NCI-H2196 treated with DMSO at 0.1 percent for 48 hours (cell line): ENCODE measurements around the gene F3.

Experiments
- DNase-seq: peaks from one replicate; lab custom pipeline; 2025; ENCODE audit not compliant: unreplicated experiment; lab: John Stamatoyannopoulos, UW

The F3 gene

DNA sequence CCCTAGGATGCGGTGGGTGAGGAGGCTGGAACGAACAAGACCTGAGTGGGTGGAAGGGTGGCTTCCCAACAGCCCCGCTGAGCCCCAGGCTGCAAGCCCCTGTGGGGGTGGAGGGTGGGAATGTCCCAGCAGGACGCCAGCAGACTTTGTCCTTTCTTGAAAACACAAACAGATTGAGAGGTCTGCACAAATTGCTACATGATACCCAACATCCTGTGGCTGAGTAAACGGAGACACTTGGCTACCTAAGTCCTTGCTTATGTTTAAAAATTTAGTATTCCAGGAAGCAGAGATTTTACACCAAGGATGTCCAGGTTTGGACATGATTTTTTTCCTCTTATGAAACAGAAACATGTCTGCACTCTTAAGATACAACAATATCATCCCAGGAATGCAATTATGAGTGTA is 11.8 kb upstream of the F3 start:
- no peak for DNase-seq

DNA sequence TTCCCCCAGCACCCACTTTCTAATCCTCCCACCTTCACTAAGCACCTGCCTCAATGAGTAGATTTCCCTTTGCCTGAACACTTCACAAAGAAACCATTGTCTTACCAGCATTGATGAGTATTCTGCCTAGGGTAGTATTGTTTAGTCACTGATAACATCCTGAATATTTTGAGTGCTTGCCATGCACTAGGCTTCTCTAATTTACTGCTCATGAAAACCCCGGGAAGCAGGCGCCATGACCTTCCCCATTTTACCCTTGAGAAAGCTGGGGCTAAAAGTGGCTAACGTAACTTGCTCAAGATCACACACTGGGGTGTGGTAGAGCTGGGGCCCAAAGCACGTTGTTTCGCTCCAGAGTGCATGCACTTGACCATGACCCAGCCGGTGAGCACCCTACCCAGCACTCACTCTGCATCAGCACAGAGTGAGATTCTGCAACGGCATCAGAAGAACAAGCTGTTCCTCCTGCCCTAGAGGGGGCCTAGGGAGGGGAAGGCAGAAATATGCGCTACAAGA is 10.6 kb upstream of the F3 start:
- DNase-seq, result no peak

DNA sequence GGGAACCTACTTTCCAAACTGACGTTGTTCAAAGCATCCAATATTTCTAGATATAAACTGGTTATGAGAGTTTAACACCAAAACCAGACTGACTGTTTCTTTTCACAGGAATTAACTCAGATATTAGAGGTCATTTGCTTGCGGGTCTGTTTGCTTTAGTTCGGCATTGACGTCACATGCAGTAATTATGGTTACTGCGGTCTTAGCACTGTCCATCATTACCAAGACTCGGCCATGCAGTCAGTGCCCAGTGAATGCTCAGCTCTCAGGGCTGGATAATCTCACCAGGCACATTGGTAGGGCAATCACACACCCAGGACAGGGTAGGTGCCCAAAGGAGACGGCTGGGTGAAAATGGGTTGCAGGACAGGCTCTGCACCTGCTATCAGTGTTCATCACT is 9.9 kb upstream of the F3 start:
- DNase-seq, result no peak

DNA sequence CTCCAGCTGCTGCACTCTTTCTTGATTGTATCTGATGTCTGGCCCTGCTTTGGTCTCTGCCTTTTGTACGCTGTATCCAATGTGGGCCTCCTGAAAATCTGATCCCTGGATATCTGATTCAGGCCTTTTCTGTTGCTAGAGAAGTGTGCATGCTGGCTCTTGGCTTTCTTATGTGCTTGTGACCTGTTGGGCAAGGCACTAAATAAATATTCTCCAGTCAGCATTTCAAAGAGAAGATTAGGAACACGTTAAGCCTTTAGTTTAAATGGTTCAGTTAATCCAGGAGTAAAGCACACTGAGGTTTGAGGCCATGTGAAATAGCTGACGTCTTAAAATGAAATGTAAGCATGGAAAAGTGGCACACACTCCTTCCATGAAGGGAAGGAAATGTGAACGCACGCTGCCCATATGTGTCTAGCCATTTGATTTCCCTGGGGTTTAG is 9.3 kb upstream of the F3 start:
- no peak for DNase-seq

DNA sequence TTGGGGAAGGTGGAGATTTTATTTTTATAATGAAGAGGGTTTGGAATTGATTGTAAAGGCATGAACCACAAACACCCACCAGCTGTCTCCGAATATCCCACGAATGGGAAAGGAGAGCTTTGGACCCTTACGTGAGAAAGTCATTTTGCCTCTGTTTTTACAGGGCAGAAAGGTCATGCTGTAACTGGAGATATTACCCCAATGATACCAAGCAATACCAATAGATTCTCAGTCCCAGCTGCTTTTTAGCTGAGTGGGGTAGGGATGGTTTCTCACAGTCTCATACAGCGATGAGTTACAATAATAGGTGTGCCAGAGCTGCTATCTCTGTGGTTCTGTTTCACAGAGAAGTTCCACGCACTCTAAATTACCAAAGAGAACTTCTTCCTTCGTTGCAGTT is 8.8 kb upstream of the F3 start:
- no peak for DNase-seq

DNA sequence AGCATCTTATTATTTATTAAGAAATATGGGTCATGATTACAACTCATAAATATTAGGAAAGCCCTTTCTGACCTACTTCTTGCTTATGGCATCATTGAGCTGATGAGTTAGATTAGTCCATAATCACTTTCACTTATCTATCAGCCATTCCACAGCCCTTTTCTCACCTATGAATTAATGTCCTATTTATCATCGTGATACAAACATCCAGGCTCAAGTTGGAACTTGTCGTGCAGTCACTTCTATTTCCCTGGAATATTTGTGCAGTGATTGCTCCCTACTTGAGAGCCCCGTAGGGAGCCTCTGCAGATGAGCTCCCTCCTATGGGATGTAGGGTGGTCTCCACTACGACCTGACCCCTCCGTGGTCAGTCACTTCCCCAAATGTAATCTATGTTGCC is 8.1 kb upstream of the F3 start:
- DNase-seq, result no peak

DNA sequence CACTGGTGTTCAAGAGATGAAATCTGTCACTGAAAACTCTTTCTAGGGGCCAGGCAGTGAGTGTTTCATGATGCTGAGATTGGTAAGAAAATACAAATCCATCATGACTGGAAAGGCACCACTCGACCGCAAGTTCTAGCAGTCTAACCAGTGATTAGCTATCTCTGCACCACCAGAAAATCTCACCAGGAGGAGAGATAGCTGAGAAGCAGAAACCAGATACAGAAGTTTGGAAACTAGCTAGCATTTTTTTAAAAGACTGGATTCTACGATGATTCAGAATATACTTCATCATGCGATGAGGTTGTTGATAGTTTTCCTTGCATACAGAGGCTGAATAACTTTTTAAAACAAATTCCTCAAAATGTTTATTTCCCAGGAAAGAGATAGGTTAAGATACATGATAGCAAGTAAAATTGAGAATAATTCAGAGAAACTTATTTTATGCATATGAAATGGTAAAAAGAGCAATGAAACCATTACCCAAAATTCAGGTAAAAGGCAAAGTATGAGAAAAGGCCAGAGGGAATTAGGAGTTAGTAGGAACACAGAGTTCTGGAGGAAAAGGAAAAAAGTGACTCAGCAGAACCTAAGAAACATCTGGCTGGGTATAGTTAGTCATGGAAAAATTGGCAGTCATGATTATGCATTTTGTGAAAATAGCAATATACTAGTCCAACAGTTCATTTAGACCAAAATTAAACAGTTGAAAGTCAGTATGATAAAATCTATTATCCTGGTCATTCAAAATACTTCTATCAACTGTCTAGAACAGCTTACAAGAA is 3.3 kb upstream of the F3 start:
- DNase-seq, result no peak

DNA sequence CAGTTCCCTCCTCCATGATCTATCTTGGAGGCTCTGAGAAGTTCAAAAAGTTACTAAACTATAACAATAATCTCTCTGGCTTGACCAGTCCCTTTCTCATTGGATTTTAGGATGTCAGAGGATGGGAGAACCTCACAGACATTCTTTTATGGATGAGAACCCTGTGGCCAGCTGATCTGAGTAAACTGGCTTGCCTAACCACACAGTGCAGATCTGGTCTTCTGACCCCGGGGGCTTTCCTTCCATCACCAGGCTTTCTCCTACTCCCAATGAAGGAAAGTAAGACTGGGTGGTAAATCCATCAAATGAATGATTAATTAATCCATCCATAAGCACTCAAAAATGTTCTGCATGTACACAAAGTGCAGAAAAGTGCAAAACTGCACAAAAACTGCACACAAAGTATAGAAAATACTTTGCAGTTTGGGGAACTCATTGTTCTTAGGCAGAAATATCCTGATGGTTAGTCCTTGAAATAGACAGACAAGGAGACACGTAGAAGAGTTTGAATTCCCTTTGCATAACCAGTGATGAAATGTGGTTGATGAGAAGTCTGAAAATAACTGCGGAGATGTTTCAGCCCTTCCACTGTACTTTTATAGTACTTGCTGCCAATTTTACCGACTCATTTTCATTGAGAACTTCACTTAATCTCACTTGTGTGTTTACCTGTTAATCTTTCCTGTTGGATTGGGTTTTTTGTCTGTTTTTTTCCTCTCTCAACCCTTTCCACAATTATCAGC is 2.5 kb upstream of the F3 start:
- no peak for DNase-seq

DNA sequence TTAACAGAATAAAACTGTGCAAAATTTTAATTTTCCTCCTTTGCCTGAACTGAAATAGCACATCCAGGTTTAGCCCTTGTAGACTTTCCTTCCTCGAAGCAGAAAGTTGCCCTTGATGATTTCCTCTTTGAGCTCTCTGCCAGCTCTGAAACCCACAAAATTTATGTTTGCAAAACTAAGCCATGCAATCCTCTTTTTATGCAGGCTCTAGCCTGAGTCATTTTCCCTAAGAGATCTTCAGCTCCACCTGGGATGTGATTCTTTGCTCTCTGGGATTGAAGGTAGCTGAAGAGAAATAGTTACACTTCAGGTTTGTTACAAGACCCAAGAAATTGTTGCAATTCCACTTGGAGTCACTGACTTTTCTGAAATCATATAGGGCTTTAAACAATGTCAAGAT is 1.4 kb upstream of the F3 start:
- no peak for DNase-seq

DNA sequence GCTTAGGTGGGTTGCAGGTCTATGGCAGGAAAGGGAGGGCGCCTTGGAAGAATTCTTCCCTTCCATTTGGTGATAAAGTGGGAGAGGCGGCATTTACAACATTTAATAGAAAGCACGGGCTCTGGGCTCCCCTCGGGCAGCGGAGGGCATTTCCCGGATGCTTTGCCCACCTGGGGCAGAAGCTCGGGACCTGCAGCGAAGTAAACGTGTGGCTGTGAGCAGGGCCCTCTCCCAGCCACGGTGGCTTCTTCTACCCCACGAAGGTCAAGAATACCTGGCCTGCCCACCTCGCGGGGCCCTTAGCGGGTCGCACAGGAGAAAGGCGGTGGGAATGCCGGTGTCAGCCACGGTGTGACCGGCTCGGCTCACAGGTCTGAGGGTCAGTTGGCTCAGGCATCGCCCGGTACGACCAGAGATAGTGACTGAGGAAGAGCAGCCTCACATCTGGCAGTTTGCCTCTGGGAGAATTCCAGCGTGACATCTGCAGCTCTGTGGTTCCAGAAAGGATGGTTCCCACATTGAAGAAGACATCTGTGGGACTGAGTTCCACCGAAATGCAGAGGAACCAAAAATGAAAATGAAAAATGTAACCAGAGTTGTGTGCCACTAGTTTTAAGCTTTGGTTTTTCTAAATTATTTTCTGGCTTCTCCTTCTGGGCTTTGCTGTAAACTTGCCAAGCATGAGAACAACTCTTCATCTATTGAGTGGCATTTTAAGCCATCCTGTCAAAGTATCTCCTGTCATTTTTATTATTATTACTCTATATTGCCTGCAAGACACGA is 720 bp upstream of the F3 start:
- no peak for DNase-seq

DNA sequence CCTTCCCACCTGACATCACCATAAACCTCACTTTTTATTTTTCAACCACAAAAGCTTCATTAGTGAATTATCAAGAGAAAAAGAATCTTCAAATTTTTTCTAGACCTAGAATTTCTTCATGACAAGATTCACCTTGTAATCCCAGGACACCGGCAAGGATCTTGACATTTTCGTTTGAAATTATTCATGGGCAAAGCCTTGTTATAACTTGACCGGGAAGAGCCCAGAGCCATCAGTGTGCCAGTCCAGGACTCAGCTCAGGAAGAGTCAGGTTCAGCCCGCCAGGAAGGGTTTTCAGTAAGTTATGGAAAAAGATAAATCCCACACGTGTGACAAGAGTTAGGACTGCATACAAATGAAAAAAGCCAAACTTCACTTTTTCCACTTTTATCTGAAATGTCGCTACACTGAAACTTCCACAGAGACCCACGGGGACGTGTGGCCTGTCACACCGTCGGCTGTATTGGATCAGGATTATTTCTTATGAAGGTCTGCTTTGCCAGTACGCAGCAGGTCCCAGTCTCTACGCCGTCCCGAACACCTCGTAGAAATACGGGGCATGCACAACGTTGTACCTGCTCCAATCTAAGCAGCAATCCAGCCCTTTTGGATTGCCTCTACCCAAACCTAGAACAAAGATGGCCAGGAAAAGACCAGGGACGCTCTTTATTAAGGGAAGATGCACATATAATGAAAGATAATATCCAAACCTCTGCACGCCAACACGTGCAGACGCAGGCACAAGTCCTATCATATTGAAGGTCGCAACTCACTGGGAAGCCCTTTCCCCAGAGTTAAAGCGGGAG is 916 bp downstream of the F3 start:
- DNase-seq, result no peak

DNA sequence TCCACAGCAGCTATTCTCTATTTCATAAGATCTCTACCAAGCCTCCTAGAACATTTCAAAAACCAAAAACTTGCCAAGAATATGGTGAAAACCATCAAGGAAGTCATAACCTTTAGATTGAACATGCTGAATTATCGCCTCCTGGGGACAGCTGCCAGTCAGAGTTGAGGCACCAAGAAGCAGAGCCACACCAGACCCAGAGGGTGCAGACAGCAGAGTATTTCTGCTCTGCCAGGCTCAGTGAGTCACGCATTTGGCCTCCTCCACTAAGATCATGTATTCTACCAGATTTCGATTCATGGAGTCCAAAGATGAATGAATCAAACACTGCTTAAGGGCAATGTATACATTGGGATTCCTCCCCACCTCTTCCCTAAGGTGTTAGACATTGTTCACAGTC is 2.1 kb downstream of the F3 start:
- no peak for DNase-seq

DNA sequence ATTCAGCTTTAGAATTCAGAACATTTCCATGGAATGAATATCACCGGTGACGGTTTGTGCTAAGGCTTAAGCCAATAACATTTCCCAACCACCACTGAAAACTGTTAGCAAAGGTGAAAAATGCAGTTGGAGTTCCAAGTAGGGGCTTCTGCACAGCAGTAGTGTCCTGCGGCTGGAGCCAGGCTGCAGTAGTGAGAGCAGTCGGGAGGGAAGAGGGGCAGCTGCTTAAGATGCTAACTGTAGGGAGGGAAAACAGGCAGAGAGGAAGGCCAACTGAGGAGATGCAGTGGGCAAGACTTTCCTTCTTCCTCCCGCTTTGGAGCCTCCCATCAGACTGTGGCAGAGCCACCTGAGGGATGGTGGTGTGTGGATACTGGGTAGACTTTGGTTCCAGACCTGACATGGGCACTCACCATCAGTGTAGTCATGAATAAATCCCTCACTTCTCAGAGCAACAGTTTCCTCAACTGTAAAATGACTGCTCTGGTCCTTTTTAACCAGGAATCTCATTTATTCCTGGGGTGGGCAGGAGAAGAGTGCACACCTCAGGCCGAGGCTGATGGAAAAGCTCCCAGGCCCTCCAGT is 3.2 kb downstream of the F3 start:
- DNase-seq, result no peak

DNA sequence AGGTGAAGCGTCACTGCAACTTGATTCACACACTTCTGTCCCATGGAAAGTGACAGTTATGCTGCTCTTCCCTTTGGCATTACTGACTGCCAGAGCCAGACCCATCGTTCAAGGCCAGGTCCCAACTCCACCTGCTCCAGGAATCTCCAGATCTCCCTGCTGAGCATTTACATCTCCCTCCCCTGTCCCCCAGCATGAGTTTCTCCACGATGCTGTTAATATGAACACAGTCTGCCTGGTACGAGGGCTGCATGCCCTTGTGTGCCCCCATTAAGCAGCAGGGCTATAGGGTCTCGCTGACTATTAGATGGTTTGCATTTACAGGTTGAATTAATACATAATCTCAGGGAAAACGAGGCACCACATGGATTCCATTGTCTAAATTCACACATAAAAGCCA is 4.3 kb downstream of the F3 start:
- DNase-seq, result no peak

DNA sequence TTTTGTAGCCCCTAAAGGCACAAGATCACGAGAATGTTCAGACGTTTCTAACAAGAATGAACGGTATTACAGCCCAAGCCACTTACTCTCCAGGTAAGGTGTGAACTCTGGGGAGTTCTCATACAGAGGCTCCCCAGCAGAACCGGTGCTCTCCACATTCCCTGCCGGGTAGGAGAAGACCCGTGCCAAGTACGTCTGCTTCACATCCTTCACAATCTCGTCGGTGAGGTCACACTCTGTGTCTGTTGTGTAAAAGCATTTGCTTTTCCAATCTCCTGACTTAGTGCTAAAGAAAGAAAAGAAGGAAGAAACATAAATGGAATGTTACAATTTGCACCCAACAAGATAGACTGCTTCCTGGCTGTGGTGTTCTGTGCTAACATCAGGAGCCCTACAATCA is 5.7 kb downstream of the F3 start:
- DNase-seq, result no peak

DNA sequence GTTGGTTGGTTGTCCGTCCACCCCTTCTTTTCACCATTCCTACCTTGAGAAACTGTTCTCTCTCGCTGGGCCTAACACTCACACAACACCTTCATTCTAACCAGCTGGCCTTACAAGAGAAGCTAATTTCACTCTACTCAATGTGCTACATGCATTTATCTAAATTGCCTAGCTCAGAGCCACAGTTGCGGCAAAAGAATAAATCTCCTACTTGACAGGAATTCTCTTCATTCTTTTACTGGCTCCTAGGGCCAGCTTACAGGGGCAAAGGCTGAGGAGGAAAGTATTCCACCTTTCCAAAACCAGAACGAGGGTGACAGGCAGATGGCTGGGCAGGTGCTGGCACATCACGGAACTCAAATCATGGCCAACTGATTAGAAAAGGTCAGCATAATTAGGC is 6.5 kb downstream of the F3 start:
- no peak for DNase-seq

DNA sequence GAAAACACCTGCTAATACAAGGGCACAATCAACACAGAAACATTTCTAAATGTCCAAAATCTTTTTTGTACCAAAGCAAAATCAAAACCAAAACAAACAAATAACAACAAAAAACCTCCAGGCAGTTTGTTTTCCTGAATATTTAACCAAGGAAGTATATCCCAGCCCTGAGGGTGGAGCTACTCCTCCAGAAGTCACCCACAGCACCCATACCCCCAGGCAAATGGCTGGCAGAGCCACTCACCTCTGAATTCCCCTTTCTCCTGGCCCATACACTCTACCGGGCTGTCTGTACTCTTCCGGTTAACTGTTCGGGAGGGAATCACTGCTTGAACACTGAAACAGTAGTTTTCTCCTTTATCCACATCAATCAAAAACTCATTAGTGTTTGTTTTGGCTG is 9.5 kb downstream of the F3 start:
- DNase-seq, result no peak

DNA sequence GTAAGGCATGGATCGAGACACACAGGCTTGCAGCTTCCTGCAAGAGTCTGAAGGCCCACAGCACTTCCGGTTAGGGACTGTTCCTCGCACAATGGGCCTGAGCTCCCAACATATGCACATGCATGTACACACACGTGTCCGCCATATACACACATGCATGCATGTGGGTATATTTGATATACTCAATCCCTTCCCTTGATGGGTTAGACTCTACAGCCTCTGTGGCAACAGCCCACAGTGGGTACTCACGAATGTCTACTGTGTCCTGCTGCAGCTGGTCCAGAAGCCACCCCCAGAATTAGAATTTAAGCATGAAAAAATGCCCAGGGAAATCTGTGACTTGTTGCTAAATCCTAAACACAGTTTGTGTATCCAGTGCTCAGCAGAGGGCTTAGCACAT is 9.9 kb downstream of the F3 start:
- DNase-seq, result no peak

DNA sequence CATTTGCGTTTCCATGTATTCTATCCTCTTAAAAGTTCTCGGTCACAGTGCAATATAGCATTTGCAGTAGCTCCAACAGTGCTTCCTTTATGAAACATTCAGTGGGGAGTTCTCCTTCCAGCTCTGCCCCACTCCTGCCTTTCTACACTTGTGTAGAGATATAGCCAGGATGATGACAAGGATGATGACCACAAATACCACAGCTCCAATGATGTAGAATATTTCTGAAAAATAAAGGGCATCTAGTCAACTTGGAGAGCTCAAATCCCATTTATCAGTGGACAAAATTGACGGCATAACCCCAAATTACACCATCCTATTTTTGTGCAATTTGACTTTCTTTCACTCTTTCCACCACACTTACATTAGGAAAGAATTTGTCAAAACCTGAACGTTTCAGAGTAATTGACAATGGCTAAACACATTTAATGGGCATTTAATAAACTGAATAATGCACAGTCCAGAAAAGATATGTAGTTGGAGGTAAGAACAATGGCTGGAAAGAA is 11.1 kb downstream of the F3 start:
- DNase-seq, result no peak

DNA sequence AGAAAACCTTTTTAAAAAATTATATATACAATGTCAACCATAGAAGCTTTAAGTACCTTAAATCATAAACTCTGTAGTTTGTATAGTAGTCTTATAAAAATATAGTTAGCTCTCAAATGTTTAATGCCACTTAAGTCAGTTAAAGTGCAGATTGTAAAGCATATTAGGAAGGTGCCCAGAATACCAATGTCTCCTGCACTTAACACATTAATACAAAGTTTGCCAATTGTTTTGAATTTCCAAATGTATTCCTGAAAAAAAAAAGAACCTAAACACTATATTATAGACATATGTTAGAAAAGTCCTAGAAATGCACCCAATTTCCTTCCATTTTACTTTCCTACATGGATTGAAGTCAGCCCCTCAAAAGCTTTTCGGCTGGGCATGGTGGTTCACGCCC is 12.1 kb downstream of the F3 start:
- no peak for DNase-seq
